G401.6 (cell line): ENCODE measurements around the gene KRT15.

Experiments used
- FAIRE-seq: peaks from 2 replicates; lab custom pipeline; 2012; peaks lifted over from hg19 to GRCh38; lab: Jason Lieb, UNC

Gene KRT15

DNA sequence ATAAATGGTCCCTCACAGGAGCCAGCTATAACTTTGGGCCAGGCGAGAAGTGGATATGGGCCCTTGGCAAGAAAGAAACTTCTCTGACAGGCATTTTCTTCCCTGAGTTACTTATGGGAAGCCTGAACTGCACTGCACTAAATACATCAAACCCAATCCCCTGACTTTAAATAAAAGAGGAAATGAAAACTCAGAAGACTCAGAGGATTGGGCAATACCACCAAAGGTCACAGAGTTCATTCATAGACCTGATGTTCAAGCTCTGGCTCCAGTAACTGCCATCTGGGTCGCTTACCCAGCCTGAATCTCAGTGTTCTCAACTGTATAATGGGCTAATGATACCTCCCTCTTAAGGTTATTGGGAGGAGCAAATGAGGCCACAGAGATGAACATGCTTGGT, 38.6 kb downstream of the KRT15 start:
- FAIRE-seq: no peak

DNA sequence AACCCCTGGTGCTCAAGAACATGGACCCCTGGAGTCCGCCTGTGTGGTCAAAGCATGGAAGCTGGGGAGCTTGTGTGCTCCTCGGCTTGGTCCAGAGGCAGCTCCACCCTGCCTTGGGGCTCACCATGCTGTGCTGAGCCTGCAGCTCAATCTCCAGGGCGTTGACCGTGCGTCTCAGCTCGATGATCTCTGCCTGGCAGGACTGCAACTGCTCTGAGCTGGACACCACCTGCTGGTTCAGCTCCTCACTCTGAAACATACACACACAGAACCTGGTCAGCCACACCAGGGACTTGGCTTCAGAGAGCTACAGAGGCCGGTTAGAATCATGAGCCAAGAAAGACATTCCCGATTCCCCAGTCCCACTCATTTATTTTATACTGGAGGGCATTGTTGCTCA, 40.5 kb downstream of the KRT15 start:
- FAIRE-seq: no peak

- FAIRE-seq: no peak
Observed at GRCh38 chr17:41476866-41477815, 41.5 kb downstream of the KRT15 start.

GRCh38 chr17:41475421-41475820, 43.3 kb downstream of the KRT15 start:
- FAIRE-seq: no peak

DNA sequence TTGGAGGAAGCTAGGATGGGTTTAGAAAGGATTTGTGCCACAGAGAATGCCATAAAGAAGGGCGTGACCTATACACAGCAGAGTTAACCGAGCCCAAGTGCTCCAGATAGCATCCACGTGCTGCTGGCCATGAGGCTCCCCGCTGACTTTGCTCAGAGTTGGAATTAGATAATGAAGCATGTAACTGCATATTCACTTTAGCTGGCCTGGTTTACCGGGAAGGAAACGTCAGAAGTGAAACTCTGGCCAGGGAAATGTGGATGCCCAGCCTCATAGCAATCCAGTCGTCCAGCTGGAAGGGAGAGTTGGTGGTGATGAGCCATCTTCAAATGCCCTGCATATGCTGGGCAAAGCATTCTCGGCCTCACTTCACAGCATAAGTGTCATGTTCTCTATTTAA, 43.8 kb downstream of the KRT15 start:
- FAIRE-seq: no peak

DNA sequence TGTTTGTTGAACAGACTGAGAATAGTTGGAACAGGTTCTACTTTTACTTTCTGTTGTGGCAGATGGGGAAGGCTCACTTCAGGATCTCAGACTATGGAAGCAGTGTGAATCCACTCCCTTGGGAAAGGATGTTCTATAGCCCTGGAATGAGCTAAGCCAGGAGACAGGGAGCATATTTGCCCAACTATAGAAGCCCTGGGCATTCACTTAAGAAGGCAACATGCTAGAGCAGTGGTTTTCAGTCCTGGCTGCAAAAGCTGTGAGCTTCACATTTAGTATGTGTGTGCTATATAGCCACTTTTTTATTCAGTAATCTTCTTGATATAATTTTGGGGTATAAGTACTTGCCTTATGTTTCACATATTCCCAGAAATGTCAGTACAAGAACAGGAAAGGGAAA, 50.3 kb downstream of the KRT15 start:
- no peak for FAIRE-seq

DNA sequence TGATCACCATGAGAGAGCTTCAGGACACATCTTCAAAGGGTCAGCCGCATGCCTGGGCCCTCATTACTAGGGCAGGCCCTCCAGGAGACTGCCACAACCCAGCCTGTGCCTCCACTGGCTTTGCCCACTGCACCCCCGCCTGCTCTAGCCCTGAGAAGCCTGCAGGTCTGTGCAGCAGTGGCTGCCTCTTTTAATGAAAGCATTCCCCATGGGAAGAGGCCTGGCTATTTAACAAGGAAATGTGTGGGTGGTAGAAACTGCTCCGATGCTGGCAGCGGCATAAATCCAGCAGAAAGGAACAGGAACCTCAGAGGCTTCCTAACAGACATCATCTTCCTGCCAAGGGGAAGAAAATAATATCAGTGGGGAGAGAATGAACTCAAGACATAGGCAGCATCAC, 51.1 kb downstream of the KRT15 start:
- no peak for FAIRE-seq

DNA sequence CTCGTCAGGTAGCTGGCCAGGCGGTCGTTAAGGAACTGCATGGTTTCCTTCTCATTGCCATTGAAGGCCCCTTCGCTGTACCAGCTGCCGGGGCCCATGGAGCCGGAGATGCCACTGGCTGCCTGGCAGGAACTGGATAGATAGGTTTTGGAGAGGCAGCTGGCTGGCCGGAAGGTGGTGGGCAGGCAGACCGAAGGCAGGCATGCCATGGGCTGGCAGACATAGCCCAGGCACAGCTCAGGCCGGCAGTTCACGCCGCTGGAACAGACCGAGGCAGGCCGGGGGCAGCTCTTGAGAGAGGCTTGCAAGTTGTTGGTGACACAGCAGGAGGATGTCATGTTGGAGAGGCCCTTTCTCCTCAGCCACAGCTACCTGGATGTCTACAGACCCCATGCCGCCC, 51.7 kb downstream of the KRT15 start, which contains the start of gene KRT32:
KRT32 (minus strand) TSS at position 399 of the 400 bp plus-strand sequence; CDS start at position 338, 61 bp downstream.
- FAIRE-seq: no peak

GRCh38 chr17:41464682-41465081, 54.0 kb downstream of the KRT15 start:
- FAIRE-seq: no peak

DNA sequence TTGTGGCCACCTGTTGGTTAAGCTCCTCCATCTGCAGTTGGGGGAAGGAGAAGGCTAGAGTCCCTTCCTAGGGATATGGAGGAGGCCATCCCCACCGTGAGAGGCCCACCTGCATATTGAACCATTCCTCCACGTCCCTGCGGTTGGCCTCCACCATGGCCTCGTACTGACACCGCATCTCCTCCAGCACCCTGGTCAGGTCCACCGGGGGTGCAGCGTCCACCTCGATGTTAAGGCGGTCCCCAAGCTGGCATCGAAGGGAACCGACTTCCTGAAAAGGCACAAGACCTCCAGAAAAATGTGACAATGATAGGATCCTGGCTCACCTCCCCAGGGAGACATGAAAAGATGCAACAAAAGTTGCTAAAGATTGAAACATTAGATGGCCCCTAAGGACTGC, 54.5 kb downstream of the KRT15 start:
- FAIRE-seq: no peak

DNA sequence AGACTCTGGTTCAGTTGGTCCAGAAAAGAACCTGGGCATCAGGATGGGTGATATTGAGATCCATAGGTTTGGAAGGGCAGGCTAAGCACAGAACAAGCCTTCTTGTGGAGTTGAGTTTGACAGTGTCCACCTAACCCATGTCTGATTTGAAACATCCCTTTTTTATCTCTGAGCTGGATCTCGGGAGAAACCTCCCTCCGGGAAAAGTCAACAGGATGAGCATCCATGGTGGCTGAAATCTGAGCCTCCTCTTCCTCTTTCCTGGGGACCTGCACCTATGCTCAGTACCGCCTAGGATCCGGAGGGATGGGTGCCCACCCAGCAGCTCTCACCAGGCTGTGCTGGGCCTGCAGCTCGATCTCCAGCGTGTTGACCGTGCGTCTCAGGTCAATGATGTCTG, 54.9 kb downstream of the KRT15 start:
- FAIRE-seq: no peak
